Measurements from ENCODE around the gene UACA. TPM values are rescaled to one million over a fixed set of nuclear protein-coding genes. Genes with fewer than 3 reads are reported as not detected.

Gene UACA
- total and polyA plus RNA-seq, 9 of the 15 experiments (the other 6 are each of a cell fraction or from before 2014, with no cell fraction given): 0.06 to 0.33 (median 0.15) TPM; not detected in 5

DNA sequence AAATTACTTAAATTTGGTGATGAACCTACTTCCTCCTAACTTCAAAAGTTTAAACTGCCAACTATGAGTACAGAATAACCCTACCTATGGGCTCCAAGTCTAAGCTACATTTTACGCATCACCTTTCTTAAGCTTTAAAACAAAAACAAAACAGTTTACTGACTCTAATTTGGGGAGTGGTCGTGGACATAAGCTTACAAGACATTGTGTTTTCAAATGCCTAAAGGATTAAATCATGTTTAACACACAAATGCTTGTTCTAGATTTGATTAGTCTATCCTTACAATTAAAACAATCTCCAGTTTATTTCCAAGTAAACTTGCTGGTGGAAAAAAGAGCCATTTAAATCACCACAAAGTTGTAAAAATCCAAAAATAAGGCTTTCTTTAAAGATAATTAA lies 62.2 kb downstream of the UACA start:
- Histone ChIP-seq H3K36me3 (ENCODE audit: control insufficient read depth, insufficient read depth, low read length) (no peaks in the 10 kb centered on the region), H3K4me3 (no peak overlapping the region), H3K4me1 (replicated peaks in 1 of 2; ENCODE audit: control insufficient read depth in 2 of 2, insufficient read depth in 2 of 2, low read length in 2 of 2) (no peaks in the 10 kb centered on the region), H3K27me3 (ENCODE audit: control insufficient read depth in 2 of 2, insufficient read depth in 2 of 2, low read length in 2 of 2) (no peaks in the 10 kb centered on the region; a peak in 3 of 5 replicates), H4K20me1 (replicated peaks; ENCODE audit: control insufficient read depth, insufficient read depth, low read length) (no peaks in the 10 kb centered on the region), H3K4me2 (ENCODE audit: insufficient read depth, low read length) (no peak overlapping the region), H2AFZ (ENCODE audit: low read depth, low read length) (no peak overlapping the region), H3K27ac (ENCODE audit: extremely low read depth, low read depth, low read length) (no peak overlapping the region), H3K79me2 (ENCODE audit: control insufficient read depth, insufficient read depth, low read length) (no peaks in the 10 kb centered on the region), H3K9me3 (replicated peaks; ENCODE audit: control insufficient read depth, insufficient read depth, low read depth, low read length) (no peaks in the 10 kb centered on the region), H3K9me1 (ENCODE audit: control insufficient read depth, insufficient read depth, low read length) (no peaks in the 10 kb centered on the region), H3K9ac (ENCODE audit: insufficient read depth in 1 of 2, low read depth in 2 of 2, low read length in 2 of 2) (no peak overlapping the region)
- intact Hi-C loops (cut with micrococcal nuclease): no loop called here
- ATAC-seq: no peak
- TF ChIP-seq TAF9B (IDR thresholded peaks at IDR 0.05; ENCODE audit: partially characterized antibody): no peak
- no peak for TF ChIP-seq ZNF696 (CRISPR knock-in tag; conservative IDR thresholded peaks at IDR 0.05)
- no peak for TF ChIP-seq TAF1 (IDR thresholded peaks at IDR 0.05; ENCODE audit: control insufficient read depth, extremely low read depth, insufficient read depth, low read length, severe bottlenecking)
- no peak for TF ChIP-seq SP1 (CRISPR knock-in tag; IDR thresholded peaks at IDR 0.05)
- no peak for TF ChIP-seq SRSF9 (IDR thresholded peaks at IDR 0.05; ENCODE audit: borderline replicate concordance, low read depth, low read length)
- no peak for TF ChIP-seq MEF2A (IDR thresholded peaks at IDR 0.05; ENCODE audit: control insufficient read depth, low read depth, low read length)
- TF ChIP-seq MAFG (tag; conservative IDR thresholded peaks at IDR 0.05): no peak
- TF ChIP-seq, protein P1, sequence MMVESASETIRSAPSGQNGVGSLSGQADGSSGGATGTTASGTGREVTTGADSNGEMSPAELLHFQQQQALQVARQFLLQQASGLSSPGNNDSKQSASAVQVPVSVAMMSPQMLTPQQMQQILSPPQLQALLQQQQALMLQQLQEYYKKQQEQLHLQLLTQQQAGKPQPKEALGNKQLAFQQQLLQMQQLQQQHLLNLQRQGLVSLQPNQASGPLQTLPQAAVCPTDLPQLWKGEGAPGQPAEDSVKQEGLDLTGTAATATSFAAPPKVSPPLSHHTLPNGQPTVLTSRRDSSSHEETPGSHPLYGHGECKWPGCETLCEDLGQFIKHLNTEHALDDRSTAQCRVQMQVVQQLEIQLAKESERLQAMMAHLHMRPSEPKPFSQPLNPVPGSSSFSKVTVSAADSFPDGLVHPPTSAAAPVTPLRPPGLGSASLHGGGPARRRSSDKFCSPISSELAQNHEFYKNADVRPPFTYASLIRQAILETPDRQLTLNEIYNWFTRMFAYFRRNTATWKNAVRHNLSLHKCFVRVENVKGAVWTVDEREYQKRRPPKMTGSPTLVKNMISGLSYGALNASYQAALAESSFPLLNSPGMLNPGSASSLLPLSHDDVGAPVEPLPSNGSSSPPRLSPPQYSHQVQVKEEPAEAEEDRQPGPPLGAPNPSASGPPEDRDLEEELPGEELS (CRISPR knock-in tag; IDR thresholded peaks at IDR 0.05; ENCODE audit: borderline replicate concordance): no peak
- TF ChIP-seq NR3C1 (CRISPR knock-in tag; IDR thresholded peaks at IDR 0.05): no peak
- no peak for TF ChIP-seq CBFB (CRISPR knock-in tag; IDR thresholded peaks at IDR 0.05)
- TF ChIP-seq HCFC1 (IDR thresholded peaks at IDR 0.05; ENCODE audit: low read depth, low read length): no peak
- no peak for TF ChIP-seq RNF2 (IDR thresholded peaks at IDR 0.05)
- no peak for TF ChIP-seq LEF1 (IDR thresholded peaks at IDR 0.05)
- TF ChIP-seq ZNF780A (CRISPR knock-in tag; IDR thresholded peaks at IDR 0.05): no peak
- no peak for FAIRE-seq
- ChIA-PET POLR2A (no interaction called here), CTCF (ENCODE audit: low intra/inter-chr PET ratio) (no interaction called here)
- DNase-seq (ENCODE audit: extremely low read depth in 1 of 4, low spot score in 3 of 4): no peak
- 25% methylated on average over 2 of the region's 2 CpGs for WGBS (ENCODE audit: insufficient coverage, low coverage, missing lambda C conversion rate)
- BruUV-seq (replicated peaks): no TSS peak
- in situ Hi-C loops (cut with MboI): no loop called here

Data from K562 (cell line).